GM12892 (cell line): ENCODE results near the gene CNTNAP2.

Experiments
- POLR2A ChIP-seq: IDR thresholded peaks from 2 replicates; pipeline ENCODE4 v1.6.1; 2011; ENCODE audit warnings: low read depth, low read length, control low read depth
- POLR2AphosphoS5 ChIP-seq: IDR thresholded peaks from 2 replicates; pipeline ENCODE4 v1.6.1; 2011; ENCODE audit warnings: low read depth, low read length, control low read depth
- TAF1 ChIP-seq: IDR thresholded peaks from 2 replicates; pipeline ENCODE4 v1.6.1; 2011; ENCODE audit warnings: low read depth, mild to moderate bottlenecking, control low read depth, low read length, borderline replicate concordance

- TF ChIP-seq POLR2AphosphoS5 (no peak), POLR2A (no peak), TAF1 (no peak)
These were observed 928.3 kb downstream of the CNTNAP2 start for GRCh38 chr7:147044941-147045340.
